Posterior vena cava (tissue), 2 donors: ENCODE data around the gene ZNF653. TPM values are rescaled to one million over a fixed set of nuclear protein-coding genes. Genes with fewer than 3 reads are reported as not detected.
"Not testable (repeated sequence)": the region's sequence is repeated elsewhere in the genome, so short reads cannot be mapped to it uniquely, and the experiment has no call there.

Experiments
- DNase-seq: peaks from one replicate; pipeline ENCODE4 v3.0.0-alpha.2; 2020; ENCODE audit warnings: low spot score
- intact Hi-C, 2 donors: fragments of 100-400 bp; cut with DNase I; formaldehyde crosslinking; loops; one replicate each; pipeline versions ENCODE4 v1.14.1 to v1.14.2; 2022 to 2023
- total RNA-seq, 2 donors: library from RNA; stranded (reverse); fragmentation: NEBNext Ultra II Directional; extraction: Animal tissue kit (Norgen Biotek cat#: 25700); gene quantifications; one replicate each; pipeline ENCODE4 v1.2.1, GENCODE V29; 2021
- donor health status: DM: yes; HTN: yes; CAD: no.
- donor health status: DM: yes; HTN: yes; CAD: no.

Gene ZNF653
- total RNA-seq, 2 donors from 2014 or later: 6.1 to 9.4 TPM

- DNase-seq: no peak
- intact Hi-C loops: no loop called here
These were observed 42.2 kb downstream of the ZNF653 start for GRCh38 chr19:11463391-11463790.

DNA sequence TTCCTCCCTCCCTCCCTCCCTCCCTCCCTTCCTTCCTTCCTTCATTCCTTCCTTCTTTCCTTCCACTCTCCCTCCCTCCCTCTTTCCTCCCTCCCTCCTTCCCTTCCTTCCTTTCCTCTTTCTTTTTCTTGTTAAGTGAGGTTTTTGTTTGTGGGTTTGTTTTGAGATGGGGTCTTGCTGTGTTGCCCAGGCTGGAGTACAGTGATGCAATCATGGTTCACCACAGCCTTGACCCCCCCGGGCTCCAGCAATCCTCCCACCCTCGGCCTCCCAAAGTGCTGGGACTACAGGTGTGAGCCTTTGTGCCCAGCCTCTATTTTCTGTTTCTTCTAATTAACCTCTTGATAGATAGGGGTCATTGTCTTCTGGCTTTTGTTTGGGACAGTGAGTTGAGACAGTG lies 44.2 kb downstream of the ZNF653 start:
- intact Hi-C loops: no loop called here
- DNase-seq: no peak

DNA sequence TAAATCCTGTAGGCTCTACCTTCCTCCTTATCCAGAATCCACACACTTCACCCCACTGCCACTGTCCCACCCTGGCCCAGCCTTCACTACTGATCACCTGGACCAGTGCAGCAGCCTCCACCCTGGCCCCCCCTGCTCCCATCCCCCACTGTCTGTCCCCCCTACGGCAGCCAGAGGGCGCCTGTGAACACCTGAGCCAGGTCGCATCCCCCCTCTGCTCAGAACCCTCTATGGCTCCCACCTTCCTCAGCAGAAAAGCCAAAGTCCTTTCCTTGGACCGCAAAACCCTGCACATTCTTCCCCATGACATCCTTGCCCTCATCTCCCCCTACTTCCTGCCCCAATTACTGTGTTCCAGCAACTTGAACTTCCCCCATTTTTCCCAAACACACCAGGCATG lies 45.4 kb downstream of the ZNF653 start:
- intact Hi-C loops: no loop called here
- no peak for DNase-seq

DNA sequence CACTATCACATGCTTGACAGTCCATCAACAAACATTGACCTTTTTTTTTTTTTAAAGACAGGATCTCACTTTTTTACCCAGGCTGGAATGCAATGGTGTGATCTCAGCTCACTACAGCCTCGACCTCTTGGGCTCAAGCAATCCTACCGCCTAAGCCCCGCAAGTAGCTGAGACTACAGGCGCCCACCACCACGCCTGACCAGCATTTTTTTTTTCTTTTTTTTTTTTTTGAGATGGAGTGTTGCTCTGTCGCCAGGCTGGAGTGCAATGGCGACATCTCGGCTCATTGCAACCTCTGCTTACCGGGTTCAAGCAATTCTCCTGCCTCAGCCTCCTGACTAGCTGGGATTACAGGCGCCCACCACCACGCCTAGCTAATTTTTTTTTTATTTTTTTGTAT lies 46.7 kb downstream of the ZNF653 start:
- DNase-seq, intact Hi-C loops: not testable (repeated sequence)

DNA sequence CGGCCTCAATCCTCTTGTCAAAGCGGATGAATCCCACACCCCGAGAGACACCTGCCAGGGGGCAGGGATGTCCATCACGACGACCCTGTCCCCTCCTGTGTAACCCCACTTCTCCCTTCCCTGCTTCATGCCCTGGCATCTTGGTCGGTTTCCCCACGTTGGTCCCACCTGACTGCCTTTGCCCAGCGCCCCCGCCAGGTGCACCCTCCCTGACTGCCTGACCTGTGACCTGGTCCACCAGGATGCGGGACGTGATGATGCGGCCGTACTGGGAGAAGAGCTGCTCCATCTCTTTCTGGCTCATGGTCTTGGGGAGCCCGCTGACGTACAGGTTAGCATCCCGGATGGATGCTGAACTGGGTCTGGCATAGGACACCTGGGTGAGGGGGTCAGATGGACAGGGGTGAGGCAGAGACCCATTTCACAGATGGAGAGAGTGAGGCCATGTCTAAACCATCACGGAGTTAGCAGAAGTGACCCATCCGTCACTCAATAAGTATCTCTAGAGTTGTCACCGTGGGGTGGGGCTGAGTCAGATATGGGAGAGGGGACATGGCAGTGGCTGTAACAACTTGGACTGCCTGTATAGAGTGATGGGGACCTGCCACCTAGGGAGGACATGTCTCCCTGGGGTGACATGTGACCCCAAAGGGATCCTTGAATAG lies 47.3 kb downstream of the ZNF653 start:
- intact Hi-C loops: no loop called here
- DNase-seq: no peak

GRCh38 chr19:11457831-11458230 lies 47.8 kb downstream of the ZNF653 start:
- intact Hi-C loops: no loop called here

GRCh38 chr19:11457115-11457514 lies 48.5 kb downstream of the ZNF653 start:
- intact Hi-C loops: no loop called here
- DNase-seq: no peak

More at GRCh38 chr19:11457831-11458230, 47.8 kb downstream of the ZNF653 start:
- no peak for DNase-seq

DNA sequence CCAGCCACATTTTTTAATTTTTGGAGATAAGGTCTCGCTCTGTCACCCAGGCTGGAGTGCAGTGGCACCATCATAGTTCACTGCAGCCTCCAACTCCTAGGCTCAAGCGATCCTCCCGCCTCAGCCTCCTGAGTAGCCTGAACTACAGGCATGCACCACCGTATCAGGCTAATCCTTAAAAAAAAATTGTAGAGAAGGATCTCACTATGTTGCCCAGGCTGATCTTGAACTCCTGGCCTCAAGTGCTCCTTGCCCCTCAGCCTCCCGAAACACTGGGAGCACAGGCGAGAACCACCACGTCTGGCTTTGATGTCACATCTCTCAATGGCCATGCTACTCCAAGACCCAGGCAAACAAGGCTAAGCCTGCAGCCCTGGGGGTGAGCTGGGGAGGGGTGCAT lies 49.0 kb downstream of the ZNF653 start:
- no peak for DNase-seq
- intact Hi-C loops: no loop called here

DNA sequence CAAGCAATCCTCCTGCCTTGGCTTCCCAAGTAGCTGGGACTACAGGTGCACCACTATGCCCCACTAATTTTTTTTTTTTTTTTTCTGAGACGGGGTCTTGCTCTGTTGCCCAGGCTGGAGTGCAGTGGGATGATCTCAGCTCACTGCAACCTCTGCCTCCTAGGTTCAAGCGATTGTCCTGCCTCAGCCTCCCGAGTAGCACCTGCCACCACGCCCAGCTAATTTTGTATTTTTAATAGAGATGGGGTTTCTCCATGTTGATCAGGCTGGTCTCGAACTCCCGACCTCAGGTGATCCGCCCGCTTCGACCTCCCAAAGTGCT lies 50.4 kb downstream of the ZNF653 start:
- intact Hi-C loops, DNase-seq: not testable (repeated sequence)

- intact Hi-C loops: no loop called here
- no peak for DNase-seq
These were observed 51.9 kb downstream of the ZNF653 start for GRCh38 chr19:11453468-11454341.

GRCh38 chr19:11452620-11453310 lies 52.9 kb downstream of the ZNF653 start:
- intact Hi-C loops: no loop called here
- no peak for DNase-seq

DNA sequence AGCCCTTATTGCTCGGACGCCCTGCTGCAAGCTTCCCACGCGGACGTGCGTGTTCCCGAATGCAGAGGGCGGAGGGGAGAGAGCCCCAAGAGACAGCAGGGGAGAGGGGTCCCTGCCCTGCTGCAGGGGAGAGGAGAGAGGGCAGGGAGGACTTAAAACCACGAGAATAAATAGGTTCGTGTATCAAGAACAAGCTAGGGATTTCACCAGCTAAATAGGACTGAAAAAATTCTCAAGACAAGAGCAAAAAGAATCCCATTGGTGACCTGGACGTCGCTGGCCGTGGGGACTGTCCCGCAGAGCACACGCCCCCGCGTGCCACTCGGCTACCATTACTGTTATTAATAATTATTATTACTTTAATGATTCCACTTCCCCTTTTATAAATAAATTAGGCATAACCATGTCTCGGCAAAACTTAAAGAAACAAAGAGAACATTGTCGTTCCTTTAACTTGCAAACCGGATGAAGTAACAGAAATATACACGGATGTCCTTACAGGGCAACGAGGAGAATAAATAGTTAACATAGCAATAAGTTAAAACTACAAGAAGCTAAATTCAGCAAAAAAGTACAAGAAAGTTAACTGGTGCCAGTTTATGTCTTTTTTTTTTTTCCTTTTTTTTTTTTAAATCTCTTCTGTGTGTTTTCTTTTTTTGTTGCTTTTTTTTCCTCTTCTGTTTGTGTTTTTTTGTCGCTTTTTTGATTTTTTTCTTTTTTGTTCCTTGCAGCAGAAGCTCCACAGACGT lies 53.6 kb downstream of the ZNF653 start:
- DNase-seq: no peak
- intact Hi-C loops: no loop called here

DNA sequence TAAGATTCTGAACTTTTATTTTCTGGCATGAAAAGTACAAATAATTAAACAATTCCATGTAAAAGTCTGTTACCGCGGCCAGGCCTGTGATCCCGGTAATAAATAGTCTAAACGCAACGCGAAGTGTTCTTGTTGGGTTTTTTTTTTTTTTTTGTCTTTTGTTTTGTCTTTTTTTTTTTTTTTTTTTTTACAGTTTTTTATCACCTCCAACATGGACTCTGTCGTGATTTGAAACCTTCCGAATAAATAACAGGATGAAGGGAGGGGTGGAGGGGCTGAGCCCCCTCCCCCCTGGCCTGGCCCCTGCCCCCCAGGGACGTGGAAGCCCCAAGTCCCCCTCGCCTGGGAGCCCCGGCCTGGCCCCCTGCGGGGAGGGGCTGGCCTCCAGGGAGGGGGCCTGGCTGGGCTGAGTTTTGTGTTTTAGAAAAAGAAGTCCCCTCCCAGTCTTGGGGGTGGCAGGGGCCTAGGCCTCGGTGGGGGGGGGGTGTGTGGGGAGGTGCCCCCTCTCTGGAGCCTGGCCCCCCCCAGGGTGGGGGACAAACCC lies 54.2 kb downstream of the ZNF653 start:
- intact Hi-C loops: no loop called here
- DNase-seq: no peak

DNA sequence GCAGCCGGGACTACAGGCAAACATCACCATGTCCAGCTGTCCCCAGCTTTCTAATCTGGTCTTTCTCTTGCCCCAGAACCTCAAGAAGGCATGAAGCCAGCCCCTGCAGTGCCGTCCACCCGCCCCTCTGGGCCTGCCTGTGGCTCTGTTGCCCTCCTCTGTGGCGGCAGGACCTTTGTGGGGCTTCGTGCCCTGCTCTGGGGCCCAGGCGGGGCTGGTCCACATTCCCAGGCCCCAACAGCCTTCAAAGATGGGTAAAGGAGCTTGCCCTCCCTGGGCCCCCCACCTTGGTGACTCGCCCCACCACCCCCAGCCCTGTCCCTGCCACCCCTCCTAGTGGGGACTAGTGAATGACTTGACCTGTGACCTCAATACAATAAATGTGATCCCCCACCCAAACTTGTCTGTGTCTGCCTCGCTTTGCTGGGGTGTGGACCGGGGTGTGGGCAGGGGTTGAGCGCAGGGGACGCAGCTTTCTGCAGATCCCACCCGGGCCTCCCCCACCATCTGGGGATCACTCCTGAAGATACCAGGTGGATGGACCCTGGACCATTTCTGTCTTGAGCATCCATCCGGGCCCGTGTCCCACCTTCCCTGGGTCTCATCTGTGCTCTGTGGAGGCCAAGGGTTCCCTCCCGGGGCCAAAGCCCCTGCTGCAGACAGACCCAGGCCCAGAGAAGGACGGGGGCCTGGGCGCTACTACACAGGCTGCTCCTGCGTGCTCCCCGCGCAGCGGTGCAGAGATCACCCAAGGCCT lies 54.9 kb downstream of the ZNF653 start:
- intact Hi-C loops: no loop called here
- DNase-seq: no peak

DNA sequence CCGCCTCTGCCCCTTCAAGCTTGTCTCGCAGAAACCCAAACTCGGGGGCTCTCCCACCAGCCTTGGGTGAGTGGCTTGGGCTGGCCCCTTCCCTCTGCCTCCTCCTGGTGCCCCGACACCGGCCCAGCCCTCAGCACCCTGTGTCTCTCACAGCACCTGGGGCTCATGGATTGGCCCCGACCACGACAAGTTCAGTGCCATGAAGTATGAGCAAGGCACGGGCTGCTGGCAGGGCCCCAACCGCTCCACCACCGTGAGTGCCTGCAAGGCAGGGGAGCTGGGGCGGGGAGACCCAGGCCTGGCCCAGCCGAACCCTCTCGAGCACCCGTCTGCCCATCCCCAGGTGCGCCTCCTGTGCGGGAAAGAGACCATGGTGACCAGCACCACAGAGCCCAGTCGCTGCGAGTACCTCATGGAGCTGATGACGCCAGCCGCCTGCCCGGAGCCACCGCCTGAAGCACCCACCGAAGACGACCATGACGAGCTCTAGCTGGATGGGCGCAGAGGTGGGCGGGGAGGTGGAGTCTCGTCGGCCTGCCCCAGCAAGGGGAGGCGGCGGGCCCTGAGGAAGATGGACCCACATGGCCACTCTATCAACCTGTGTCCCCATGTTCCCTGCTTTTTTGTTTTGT lies 56.6 kb downstream of the ZNF653 start:
- intact Hi-C loops: loop anchor here (2.0 to 10.0 kb wide), 3 partner anchors 30 to 314 kb away; partner anchors contain the start of gene TSPAN16 (in 1 of the 2)
- DNase-seq: no peak

GRCh38 chr19:11448410-11448809 lies 57.2 kb downstream of the ZNF653 start:
- DNase-seq: no peak

GRCh38 chr19:11447347-11448262 lies 58.0 kb downstream of the ZNF653 start:
- intact Hi-C loops: loop anchor here (2.0 to 10.0 kb wide), 3 partner anchors 31 to 313 kb away; partner anchors contain the start of gene TSPAN16 (in 1 of the 2)

More at GRCh38 chr19:11448410-11448809, 57.2 kb downstream of the ZNF653 start:
- intact Hi-C loops: loop anchor here (2.0 to 10.0 kb wide), 3 partner anchors 30 to 314 kb away; partner anchors contain the start of gene TSPAN16 (in 1 of the 2)

More at GRCh38 chr19:11447347-11448262, 58.0 kb downstream of the ZNF653 start:
- DNase-seq: no peak
